NCI-H510A treated with DMSO at 0.1 percent for 48 hours (cell line): ENCODE data around the gene PLCL2.
"Not testable (repeated sequence)": the region's sequence is repeated elsewhere in the genome, so short reads cannot be mapped to it uniquely, and the experiment has no call there.

Experiments used
- DNase-seq: peaks from one replicate; lab custom pipeline; 2025; lab: John Stamatoyannopoulos, UW

Gene PLCL2

DNA sequence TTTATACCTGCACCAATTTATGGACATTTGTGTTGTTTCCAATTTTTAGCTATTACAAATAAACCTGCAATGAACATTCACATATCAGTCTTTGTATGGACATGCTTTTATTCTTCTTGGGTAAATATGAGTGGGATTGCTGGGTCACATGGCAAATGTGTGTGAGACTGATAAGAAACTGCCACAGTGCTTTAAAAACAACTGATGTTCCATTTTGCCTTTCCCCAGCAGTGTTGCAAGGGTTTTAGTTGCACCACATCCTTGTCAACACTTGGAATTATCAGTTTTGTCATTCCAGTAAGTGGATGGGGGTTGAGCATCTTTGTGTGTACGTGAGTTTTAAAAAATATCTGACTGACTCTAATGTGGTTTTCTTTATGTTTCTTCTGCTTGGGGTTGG, 191.2 kb downstream of the PLCL2 start:
- DNase-seq, result no peak

DNA sequence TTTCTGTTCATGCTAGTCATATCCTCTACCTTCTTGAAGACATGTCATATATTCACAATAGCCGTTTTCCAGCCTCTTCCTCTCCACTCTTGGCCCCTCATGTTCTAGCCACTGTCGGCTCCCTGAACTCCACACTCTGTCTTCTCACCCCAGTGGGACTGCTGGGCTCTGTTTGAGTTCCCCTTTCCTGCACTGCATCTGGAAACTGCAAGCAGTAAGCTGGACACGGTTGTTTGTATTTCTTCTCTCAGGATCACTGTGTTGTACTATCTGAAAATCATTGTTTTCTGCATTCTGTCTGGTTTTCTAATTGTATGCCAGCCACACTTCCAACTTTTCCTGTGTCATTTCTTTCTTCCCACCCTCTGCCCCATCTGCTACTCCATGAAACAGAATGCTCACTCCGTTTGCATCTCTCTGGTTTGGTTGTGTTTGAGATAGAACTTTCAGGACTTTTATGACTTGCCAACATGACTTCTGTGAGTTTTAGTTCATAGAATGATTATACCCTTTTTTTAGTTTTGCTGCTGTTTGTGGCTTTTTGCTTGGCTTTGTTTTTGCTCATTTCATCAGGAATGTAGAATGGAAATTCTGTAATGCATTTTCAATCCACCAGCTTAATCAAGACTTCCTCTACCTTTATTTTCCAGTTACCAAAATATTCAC, 192.3 kb downstream of the PLCL2 start:
- DNase-seq, result no peak

DNA sequence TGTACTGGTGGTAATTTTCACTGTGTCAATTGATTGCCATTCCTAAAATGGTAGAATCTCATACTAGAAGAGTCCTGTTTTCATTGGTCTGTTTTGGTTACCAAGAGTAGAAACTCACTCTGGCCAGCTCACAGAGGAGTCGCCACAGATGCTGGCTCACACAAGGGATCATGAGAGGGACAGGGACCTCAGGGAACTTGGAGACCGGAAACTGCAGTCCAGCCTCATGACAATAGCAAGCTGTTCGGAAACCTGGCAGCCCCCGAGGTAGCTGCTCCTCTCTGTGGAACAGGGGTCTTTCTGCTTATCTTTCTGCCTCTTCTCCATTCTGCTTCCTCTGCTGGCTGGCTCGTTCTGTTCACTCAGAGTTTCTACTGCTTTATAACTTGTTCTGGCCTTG, 192.9 kb downstream of the PLCL2 start:
- DNase-seq, result no peak

DNA sequence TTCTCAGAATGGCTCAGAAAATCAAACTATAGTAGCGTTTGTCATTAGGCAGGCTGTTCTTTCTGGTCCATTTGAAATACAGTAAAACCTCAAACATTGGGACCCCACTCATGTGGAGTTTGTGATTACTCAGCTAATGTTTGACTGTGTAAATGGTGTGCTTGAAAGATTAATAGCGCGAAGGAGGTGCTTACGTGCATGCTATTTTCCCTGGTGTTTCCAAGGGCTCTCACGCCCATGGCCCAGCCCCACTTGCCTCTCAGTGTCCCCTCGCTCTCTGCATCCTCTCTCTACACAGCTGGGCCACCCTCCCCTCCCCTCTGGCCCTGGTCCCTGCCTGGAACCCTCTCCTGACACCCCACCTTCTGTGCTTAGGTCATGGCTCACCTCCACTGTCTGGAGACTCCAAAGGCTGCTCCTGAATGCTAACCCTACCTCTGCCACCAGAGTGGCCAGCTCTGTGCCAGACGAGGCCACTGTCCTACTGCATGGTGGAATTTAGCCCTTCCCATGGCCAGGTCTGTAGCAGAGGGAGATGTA, 194.2 kb downstream of the PLCL2 start:
- DNase-seq, result peak; percentile 53

DNA sequence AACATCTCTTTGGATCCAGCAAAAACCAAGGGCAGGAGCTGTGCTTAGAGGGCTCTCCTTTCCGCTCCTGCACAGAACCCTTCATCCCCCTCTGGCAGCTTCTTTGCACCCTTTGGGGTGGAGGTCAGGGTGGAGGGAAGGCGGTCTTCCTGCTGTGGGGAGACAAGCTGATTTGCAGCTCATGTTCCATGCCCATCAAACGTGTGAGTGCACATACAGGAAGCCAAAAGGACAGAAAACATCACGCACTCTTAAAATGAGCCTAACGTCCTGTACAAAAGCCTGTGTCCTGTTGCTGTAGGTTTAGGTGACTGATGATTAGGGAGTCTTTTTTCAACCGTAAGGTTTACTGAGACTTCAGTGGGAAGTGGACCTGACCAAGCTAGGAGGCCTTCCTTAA, 195.2 kb downstream of the PLCL2 start:
- DNase-seq, result no peak

DNA sequence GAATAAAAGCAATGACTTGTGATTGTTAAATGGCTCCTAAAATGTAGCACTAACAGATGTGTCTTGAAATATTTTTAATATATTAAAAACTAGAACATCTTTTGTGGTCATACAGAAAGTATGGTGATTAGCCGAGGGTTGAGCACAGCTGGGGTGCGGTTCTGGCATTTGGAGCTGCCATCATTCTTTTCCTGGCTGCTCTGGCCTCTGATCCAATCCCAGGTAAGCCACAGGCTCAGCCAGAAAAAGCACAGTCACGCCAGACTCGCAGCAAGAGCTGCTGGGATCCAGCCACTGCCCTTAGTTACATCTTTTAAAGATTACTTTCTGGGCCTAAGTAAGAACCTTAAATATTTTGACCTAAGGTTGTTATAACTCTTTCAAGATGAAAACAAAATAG, 196.8 kb downstream of the PLCL2 start:
- DNase-seq, result no peak

DNA sequence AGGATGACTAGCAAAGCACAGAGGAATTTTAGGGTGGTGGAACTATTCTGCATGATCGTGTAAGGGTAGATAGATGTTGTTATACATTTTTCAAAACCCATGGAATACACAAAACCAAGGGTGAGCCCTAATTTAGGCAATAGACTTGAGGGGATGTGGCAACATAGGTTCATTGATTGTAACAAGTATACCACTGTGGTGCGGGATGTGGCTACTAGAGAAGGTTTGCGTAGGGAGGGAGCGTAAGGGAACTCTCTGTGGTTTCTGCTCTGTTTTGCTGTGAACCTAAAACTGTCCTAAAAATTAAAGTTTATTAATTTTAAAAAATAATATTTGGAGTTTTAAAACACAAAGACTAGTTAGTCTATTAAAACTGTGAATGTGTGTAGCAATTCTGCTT, 202.8 kb downstream of the PLCL2 start:
- no peak for DNase-seq

DNA sequence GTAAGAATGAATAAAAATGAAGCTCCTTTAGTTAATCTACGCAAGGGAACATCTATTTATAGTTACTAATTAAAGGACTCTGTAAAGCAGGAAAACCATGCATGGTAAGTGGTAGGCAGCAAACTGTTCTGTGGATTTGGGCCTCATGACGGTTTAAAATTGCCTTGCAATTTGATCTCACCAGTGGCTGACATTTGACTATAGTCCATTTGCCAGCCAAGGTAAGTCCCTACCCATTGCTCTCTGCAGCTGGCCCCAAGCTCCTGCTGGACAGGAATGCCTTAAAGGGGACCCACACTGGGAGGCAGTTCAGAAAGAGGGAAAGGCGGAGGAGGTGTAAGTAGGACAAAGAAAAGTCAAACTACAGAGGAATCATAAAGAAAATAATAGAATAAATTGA, 203.3 kb downstream of the PLCL2 start:
- DNase-seq, result no peak

DNA sequence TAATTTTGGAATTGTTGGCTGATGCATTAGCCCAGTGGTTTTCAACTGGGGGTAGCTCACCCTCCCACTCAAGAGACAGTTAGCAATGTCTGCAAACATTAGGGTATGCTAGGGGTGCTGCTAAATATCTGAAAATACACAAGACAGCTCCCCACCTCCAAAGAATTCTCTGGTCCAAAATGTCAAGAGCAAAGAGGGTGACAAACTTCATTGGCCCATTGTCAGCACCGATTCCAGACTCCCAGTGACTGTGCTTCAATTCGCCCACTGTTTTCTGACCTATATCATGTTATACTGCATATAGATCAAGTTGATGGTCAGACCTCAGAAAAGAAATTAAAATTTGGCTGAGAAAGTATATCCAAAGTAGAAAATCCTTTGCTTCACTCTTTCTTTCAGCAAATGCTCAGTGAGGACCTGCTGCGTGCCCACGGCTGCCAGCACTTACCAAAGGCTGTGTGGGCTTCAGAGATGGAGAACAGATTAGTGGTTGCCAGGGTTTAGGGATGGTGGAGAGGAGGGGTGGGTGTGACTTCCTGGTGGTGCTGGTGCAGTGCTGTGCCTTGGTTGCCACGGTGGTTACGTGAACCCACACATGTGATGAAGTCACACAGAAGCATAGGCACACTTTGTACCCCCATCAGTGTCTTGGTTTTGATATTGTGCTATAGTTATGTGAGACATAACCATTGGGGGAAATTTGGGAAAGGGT, 204.0 kb downstream of the PLCL2 start:
- DNase-seq, result no peak

DNA sequence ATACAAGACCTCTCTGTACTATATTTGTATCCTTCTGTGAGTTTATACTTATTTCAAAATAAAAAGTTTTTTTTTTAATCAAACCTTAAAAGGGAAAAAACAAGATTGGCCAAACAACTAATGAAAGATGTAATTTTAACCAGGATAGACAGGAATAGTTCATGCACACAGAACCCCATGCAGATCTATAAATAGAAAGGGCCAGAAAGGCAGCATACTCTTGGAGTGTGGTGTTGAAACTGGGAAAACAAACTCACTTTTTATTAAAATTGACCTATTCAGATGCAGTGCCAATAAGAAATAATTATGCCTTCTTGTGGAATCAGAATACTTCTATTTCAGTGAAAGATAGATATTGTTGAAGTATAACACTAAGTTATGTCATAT, 204.6 kb downstream of the PLCL2 start:
- no peak for DNase-seq

DNA sequence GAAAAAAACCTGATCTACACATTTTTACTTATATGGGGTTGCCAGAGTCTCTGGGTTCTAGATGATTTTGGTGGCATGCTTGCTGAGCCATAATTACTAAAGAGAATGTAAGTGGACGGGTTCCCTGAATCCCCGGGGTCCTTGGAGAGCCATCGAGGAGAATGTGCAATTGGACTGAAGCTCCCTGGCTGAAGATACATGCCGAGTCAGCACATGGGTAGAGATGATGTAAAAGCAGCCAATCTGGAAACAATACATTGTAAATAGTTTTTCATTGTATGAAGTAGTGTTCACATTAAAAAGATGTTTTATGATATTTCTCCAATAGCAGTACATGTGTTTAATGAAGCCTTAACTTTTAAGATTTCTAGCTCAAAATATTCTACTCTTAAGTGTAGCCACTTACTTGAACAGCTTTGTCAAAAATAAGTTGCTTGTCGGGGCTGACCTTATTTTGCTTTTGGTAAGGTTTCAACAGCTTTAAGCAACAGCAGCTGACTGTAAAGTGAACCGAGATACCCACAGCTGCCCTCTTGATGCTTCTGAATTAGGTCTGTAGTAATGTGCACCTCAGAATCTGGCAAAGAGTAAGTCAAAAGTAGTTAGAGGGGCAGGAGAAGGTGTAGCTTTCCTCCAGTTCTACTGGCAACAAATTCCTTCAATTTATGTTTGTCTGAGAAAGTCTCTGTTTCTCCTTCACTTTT, 205.7 kb downstream of the PLCL2 start:
- DNase-seq, result no peak

DNA sequence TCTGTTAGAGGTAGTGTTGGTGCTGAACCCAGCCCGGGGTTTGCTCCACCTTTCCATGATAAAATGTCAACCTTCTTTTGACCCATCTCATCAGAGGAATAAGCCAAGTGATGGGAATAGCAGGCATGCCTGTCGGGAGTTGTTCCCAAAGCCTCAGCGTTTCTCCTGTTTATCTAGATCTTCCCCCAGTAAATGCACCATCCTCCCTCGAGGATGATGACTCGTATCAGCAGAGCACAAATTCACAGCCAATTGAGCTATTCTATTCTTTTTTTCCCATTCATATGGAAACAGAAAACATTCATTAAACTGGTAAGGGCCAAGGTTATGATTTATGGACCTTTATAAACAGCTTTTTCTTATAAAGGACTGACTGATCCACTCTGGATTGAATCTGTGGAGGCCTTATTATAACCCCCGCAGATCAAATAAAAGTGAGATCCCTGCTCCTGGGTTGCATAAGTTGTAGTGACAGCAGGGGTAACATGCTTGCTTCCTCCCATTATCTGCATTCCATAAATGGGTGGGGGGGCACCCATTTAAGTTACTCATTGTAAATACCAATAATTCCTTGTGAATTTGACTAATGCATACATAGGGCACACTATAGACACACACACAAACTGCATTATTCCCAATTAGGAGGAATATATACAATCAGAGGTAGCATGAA, 207.3 kb downstream of the PLCL2 start:
- DNase-seq, result no peak

DNA sequence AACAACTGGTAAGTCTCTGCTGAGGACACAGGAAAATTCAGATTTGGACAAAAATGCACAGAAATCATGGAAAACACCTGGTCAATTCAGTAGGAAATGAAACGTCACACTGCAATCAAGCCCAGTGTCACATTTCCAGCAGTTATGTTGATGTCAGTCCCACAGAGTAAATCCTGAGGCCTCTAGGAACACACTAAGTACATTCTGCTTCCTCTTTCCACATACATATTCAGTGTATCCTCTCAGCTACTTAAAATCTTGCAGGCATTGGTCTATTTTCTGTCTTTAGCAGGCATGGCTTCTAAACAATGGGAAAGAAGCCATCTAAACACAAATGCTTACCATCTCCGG, 207.8 kb downstream of the PLCL2 start:
- no peak for DNase-seq

DNA sequence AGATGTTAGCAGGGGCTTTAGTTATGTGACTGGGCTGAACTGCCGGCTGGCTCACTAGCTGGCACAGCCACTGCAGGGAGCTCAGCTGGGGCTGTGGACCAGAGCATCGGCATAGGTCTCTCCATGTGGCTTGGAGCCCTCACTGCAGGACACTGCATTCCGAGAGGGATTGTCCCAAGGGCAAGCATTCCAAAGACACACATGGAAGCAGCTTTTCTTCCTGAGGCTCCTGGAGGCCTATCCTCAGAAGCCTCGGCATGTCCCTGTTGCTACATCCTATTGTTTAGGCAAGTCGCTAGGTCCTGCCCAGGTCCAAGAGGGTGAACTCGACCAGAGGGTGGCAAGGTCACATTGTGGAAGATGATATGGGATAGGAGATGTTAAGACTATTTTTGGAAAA, 209.8 kb downstream of the PLCL2 start:
- DNase-seq, result no peak

DNA sequence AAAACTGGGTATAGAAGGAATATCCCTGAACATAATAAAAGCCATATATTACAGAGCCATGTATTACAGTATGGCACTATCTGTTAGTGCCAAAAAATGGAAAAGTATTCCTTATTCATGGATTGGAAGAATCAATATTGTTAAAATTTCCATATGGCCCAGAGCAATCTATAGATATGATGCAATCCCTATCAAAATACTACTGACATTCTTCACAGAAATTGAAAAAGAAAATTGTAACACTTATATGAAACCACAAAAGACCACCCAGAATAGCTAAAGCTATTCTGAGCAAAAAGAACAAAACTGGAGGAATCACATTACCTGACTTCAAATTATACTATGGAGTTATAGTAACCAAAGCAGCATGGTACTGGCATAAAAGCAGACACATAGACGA, 218.8 kb downstream of the PLCL2 start:
- DNase-seq, result no peak

DNA sequence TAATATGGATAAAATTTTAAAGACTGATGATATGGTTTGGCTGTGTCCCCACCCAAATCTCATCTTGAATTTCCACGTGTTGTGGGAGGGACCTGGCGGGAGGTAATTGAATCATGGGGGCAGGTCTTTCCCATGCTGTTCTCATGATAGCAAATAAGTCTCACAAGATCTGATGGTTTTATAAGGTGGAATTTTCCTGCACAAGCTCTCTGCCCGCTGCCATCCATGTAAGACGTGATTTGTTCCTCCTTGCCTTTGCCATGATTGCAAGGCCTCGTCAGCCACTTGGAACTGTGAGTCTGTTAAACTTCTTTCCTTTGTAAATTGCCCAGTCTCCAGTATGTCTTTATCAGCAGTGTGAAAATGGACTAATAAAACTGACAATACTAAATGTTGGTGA, 222.0 kb downstream of the PLCL2 start:
- DNase-seq, result not testable (repeated sequence)

DNA sequence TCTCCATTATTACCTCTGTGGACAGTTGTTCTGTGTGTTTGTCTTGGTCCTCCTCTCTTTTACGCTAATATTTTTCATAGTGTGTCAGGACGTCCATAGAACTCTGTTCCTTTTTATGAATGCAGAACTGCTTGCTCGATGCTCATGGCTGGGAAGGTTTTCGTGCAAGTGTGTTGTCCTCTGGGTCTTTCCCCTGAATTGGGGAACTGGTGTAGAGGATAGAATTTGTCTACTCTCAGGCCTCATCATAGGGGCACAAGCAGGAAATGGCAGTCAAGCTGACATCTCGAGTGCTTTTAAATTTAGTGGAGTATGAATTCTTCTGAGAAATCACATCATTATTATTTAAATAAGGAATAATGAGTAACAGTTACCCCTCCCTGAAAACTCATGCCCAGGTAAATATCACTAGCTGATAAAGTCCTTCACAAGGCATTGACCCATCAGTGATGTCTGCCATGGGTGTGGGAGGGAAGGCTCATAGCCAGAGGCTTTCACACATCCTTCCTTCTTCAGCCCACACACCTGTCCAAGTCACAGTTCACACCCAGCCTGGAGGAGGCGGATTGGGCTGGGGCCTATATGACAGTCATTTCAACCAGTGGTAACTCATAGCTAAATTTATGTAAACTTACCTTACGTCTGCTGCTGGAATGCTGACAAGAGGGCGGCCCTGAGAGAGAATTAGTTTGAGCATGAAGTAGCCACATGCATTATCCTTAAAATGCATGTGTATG, 226.1 kb downstream of the PLCL2 start:
- no peak for DNase-seq

DNA sequence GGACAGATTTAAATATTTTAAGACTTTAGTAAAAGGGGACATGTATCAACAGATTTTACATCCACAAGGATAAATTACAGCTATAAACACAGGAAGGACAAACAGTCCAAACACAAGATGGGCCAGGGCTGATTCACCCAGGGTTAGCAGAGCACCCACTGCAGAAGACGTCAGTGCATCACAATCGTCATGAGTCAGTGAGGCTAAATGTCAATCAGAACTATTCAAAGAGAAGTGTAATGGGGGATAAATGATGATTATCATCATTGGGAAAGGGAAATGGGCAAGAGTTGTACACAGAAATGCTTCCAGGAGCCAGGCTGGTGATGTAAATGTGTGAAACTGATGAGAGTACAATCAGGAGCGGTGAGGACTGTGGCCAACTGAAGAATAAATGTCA, 226.8 kb downstream of the PLCL2 start:
- DNase-seq, result no peak

DNA sequence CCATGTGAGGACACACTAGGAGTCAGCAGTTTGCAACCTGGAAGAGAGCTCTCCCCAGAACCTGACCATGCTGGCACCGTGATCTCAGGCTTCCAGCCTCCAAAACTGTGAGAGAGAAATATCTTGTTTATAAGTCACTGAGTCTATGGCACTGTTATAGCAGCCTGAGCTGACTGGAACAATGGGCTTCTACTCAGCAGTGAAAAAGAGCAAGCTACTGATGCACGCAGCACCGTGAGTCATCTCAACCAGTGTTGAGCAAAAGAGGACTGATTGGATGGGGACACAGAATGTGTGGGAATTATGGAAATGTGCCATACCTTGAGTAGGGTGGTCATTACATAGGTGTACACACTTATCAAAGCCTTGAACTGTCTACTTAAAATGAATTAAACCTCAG, 230.4 kb downstream of the PLCL2 start:
- no peak for DNase-seq

DNA sequence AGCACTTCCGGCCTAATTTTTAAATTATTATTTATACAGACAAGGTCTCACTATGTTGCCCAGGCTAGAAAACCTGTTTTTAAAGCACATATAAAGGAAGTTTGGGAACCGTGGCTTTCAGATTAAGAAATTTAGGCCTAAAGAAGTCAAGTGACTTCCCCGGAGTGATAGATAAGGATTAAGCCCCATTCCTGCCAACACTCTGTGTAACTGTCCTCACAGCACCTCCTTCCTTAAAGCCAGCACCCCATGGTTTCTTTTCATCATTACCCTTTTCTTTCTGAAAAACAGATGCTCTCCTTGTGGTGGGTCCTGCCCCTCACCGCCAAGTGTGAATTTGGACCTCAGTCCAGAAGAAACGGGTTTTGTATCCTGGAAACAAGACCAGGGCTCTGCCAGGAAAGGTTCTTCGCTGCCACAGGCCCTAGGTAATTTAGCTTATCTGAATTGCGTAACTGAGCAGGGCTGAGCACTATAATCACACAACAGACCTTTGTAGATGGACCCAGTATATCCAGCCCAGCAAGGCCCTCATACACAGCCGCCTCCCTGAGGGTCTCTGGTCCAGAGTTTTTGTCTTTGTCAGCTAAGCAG, 231.3 kb downstream of the PLCL2 start:
- DNase-seq, result no peak

DNA sequence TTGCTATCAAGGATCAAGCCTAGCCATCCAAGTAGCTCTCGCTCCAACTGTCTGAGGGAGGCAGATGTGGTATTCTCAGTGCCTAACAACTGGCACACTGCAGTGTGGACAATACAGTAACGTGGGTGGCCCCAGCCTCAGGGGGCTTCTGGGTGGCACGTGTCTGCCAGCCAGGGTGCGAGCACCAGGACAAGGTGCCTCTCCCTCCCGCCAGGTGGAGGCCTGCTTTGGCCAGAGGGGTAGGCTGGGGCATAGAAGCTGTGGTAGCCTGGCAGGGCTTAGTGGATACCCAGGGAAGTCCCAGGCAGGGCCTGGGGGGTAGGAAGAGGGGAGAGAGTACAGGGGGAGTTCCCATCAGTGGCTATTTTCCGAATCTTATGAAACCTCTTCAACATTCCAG, 234.0 kb downstream of the PLCL2 start:
- no peak for DNase-seq
